Measurements from ENCODE around the gene GRAMD2A.

The GRAMD2A gene

DNA sequence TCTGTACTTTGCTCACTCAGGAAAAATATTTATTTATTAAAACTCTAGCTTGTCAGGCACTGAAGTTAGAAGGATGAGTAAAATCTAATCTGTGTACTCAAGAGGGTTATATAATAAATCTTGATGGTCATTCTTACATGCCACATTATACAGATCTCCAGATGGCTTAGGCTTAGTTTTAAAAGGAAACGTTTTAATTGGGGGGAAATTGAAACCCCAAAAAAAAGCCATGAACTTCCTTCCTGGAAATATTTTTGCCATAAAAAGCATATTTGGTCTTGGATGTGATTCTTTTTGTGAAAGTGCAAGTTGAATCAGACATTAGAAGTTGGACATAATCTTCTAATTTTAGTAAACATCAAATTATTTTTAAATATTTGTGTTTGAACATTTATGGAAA lies 73.4 kb downstream of the GRAMD2A start:
- no peak overlapping the region for H3K27ac ChIP-seq
- H3K27me3 ChIP-seq (ENCODE audit: insufficient read depth, low read depth, severe bottlenecking) = no peaks in the 10 kb centered on the region

DNA sequence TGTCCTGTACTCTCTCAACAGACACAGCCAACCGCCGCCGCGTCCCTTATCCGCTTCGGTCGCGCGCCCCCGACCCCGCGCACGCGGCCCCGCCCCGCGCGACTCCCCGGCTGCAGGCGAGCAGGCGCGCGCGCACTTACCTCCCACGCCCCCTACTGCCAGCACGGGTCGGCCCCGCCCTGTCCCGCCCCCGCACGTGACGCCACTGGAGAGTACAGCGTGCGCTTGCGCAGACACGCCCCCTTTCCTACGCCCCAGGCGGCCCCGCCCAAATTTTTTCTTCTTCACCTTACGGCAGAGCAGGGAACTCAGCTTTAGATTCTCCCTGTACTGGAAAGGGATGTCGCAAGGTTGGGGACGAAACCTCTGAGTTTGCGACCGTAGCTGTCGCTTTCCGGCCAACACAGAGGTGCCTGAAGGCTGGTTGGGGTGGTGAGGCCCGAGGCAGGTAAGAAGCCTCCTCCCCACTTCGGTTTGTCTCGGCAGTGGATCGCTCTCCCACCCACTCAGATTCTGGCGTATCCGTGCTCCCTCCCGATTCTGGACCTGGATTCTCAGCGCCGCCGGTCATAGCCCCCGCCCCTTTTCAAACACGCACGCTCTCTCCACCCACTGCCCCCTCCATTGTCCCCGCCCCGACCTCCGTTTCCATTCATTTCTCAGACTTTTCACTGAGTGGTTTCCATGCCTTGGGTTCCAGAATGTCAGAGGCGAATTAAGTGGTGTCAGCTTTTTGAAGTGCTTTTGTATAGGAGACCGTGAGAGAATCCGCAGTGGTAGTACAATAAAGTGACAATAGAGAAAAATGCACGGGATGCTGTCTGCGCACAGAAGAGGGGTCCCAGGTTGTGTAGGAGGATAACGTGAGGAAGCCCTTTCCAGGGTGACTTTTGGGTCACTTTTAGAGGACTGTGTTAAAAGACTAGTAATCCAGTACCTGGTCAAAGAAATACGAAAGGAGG lies 79.3 kb downstream of the GRAMD2A start, which contains the start of the genes MYO9A and SENP8:
TSS of gene MYO9A (minus strand) at position 134 of the 962 bp plus-strand sequence. CDS start 71,587 bp downstream, outside the sequence.
TSS of gene SENP8 (plus strand) at position 387 of the 962 bp plus-strand sequence. CDS start 21,221 bp downstream, outside the sequence.
- H3K27me3 ChIP-seq (ENCODE audit: insufficient read depth, low read depth, severe bottlenecking) = no peaks in the 10 kb centered on the region
- peak; percentile 98 for DNase-seq
- peak within 1 kb of the TSS; percentile 91 for H3K4me3 ChIP-seq (ENCODE audit: low read depth, low read length)
- H3K36me3 ChIP-seq = 0 out of 2 replicates have a peak, but pooled peaks cover 2% of the 10 kb centered on the region
- H3K27ac ChIP-seq = peak within 1 kb of the TSS; percentile 90
- H3K9me3 ChIP-seq (ENCODE audit: severe bottlenecking) = no peaks in the 10 kb centered on the region
- TF ChIP-seq, protein P1, sequence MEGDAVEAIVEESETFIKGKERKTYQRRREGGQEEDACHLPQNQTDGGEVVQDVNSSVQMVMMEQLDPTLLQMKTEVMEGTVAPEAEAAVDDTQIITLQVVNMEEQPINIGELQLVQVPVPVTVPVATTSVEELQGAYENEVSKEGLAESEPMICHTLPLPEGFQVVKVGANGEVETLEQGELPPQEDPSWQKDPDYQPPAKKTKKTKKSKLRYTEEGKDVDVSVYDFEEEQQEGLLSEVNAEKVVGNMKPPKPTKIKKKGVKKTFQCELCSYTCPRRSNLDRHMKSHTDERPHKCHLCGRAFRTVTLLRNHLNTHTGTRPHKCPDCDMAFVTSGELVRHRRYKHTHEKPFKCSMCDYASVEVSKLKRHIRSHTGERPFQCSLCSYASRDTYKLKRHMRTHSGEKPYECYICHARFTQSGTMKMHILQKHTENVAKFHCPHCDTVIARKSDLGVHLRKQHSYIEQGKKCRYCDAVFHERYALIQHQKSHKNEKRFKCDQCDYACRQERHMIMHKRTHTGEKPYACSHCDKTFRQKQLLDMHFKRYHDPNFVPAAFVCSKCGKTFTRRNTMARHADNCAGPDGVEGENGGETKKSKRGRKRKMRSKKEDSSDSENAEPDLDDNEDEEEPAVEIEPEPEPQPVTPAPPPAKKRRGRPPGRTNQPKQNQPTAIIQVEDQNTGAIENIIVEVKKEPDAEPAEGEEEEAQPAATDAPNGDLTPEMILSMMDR (IDR thresholded peaks at IDR 0.05; ENCODE audit: low read depth, low read length) = no peak

More for the DNA sequence above, 73.4 kb downstream of the GRAMD2A start:
- no peak for DNase-seq
- Histone ChIP-seq H3K4me3 (ENCODE audit: low read depth, low read length) (no peak overlapping the region), H3K9me3 (ENCODE audit: severe bottlenecking) (no peaks in the 10 kb centered on the region), H3K36me3 (no peaks in the 10 kb centered on the region)
- TF ChIP-seq, protein P1 (IDR thresholded peaks at IDR 0.05; ENCODE audit: low read depth, low read length) = no peak

- peak overlapping the region; percentile 80 for H3K27ac ChIP-seq
- TF ChIP-seq, protein P1 (IDR thresholded peaks at IDR 0.05; ENCODE audit: low read depth, low read length) = no peak
- peak overlapping the region; percentile 91 for H3K4me3 ChIP-seq (ENCODE audit: low read depth, low read length)
- no peaks in the 10 kb centered on the region for H3K27me3 ChIP-seq (ENCODE audit: insufficient read depth, low read depth, severe bottlenecking)
- peak; percentile 66 for DNase-seq
- H3K36me3 ChIP-seq = peaks cover 2% of the 10 kb centered on the region; the same call in 1 of the 2 replicates
- no peaks in the 10 kb centered on the region for H3K9me3 ChIP-seq (ENCODE audit: severe bottlenecking)
Measured at GRCh38 chr15:72117486-72118016, 80.0 kb downstream of the GRAMD2A start.

DNA sequence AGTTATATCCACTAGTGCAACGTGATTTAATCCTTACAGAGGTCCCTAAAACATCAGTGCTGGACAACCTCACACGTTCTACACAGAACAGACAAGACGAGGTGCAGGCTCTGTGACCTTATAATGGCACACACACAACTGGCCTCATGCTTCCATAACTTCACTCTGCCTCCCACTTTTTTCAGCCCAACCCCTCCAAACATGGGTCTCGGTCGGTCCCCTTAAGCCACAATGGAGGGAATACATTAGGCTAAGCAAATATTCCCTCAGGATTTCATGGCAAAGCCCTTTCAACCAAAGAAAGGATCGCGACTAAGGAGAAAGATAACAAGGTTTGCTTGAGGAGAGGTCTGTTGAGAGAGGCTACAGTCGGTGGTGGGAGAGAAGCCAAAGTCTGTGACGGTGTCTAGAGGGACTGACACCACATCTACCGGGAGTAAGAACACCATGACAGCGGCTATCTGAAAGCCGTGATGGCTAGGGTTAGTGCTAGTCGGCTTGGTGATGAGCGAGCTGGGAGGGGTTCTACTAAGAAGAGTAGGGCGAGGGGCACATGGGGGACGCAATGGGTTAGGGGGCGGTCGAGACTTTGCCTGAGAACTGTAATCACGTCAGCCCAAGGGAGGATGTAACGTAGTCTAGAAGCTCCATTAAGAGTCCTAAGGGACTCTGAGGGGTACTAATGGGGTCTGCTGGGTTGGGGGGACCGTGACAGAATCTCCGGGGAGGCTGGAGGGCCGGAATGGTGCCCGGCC lies 80.7 kb downstream of the GRAMD2A start:
- Histone ChIP-seq H3K27me3 (ENCODE audit: insufficient read depth, low read depth, severe bottlenecking) (no peaks in the 10 kb centered on the region), H3K36me3 (peaks cover 2% of the 10 kb centered on the region; the same call in 1 of the 2 replicates), H3K27ac (peak overlapping the region; percentile 80), H3K4me3 (ENCODE audit: low read depth, low read length) (peak overlapping the region; percentile 91), H3K9me3 (ENCODE audit: severe bottlenecking) (no peaks in the 10 kb centered on the region)
- DNase-seq = peak; percentile 21
- TF ChIP-seq, protein P1 (IDR thresholded peaks at IDR 0.05; ENCODE audit: low read depth, low read length) = no peak

- no peaks in the 10 kb centered on the region for H3K27me3 ChIP-seq (ENCODE audit: insufficient read depth, low read depth, severe bottlenecking)
- no peaks in the 10 kb centered on the region for H3K9me3 ChIP-seq (ENCODE audit: severe bottlenecking)
- no peak for DNase-seq
- peaks cover 2% of the 10 kb centered on the region; the same call in 1 of the 2 replicates for H3K36me3 ChIP-seq
- no peak overlapping the region for H3K4me3 ChIP-seq (ENCODE audit: low read depth, low read length)
- H3K27ac ChIP-seq = no peak overlapping the region
- TF ChIP-seq, protein P1 (IDR thresholded peaks at IDR 0.05; ENCODE audit: low read depth, low read length) = no peak
Measured at GRCh38 chr15:72113347-72114031, 84.1 kb downstream of the GRAMD2A start.

Data from WERI-Rb-1 (cell line).